ENCODE measurements around the gene RSPH4A.
"Not testable (repeated sequence)": the region's sequence is repeated elsewhere in the genome, so short reads cannot be mapped to it uniquely, and the experiment has no call there.

Gene RSPH4A

GRCh38 chr6:116631379-116631990, 15.2 kb downstream of the RSPH4A start:
- DNase-seq = no peak

- peak; percentile 11 for DNase-seq
Measured at GRCh38 chr6:116633685-116634084, 17.4 kb downstream of the RSPH4A start.

- no peak for DNase-seq
Measured at GRCh38 chr6:116648156-116648555, 31.9 kb downstream of the RSPH4A start.

GRCh38 chr6:116649129-116649528, 32.9 kb downstream of the RSPH4A start:
- DNase-seq = no peak

- DNase-seq = no peak
Measured at GRCh38 chr6:116651916-116652315, 35.6 kb downstream of the RSPH4A start.

GRCh38 chr6:116661594-116661993, 45.3 kb downstream of the RSPH4A start:
- no peak for DNase-seq

- DNase-seq = no peak
Measured at GRCh38 chr6:116662202-116662601, 45.9 kb downstream of the RSPH4A start.

GRCh38 chr6:116663308-116663707, 47.0 kb downstream of the RSPH4A start:
- no peak for DNase-seq

- DNase-seq = not testable (repeated sequence)
Measured at GRCh38 chr6:116664169-116664568, 47.9 kb downstream of the RSPH4A start.

- no peak for DNase-seq
Measured at GRCh38 chr6:116665464-116665863, 49.2 kb downstream of the RSPH4A start.

GRCh38 chr6:116666869-116667268, 50.6 kb downstream of the RSPH4A start:
- no peak for DNase-seq

- DNase-seq = no peak
Measured at GRCh38 chr6:116667623-116668022, 51.3 kb downstream of the RSPH4A start.

- DNase-seq = no peak
Measured at GRCh38 chr6:116672306-116672705, 56.0 kb downstream of the RSPH4A start.

GRCh38 chr6:116676021-116676420, 59.7 kb downstream of the RSPH4A start:
- DNase-seq = no peak

- peak; percentile 93 for DNase-seq
Measured at GRCh38 chr6:116680880-116681672, 64.8 kb downstream of the RSPH4A start, which contains the start of gene KPNA5. KPNA5 (plus strand) TSS chr6:116681211; CDS start chr6:116681335, 124 bp downstream.

- peak; percentile 54 for DNase-seq
Measured at GRCh38 chr6:116682334-116682712, 66.0 kb downstream of the RSPH4A start.

Measured in NCI-H69 (cell line).